ENCODE data around the gene TREX2. TPM values are rescaled to one million over a fixed set of nuclear protein-coding genes. Genes with fewer than 3 reads are reported as not detected.

Gene TREX2
- total and polyA plus RNA-seq, 7 donors, result 0.10 to 0.56 (median 0.27) TPM; not detected in 2

GRCh38 chrX:153490217-153490930 is 44.5 kb upstream of the TREX2 start:
- no peaks in the 10 kb centered on the region for H3K36me3 ChIP-seq (ENCODE audit: insufficient read depth in 1 of 2, low read depth in 1 of 2)
- no peak for ATAC-seq
- TF ChIP-seq CTCF (IDR thresholded peaks at IDR 0.05), result no peak
- no peaks in the 10 kb centered on the region for H3K27me3 ChIP-seq (ENCODE audit: insufficient read depth in 3 of 3, low read length in 2 of 3)
- 74 to 81% (median 76%) methylated on average over 8 to 20 of the region's 20 CpGs for WGBS, 3 donors
- no peaks in the 10 kb centered on the region for H3K9me3 ChIP-seq
- no peaks in the 10 kb centered on the region for H3K4me1 ChIP-seq
- no peak overlapping the region for H3K4me3 ChIP-seq
- DNase-seq, result no peak
- no peak overlapping the region for H3K27ac ChIP-seq
- intact Hi-C loops (cut with DNase I), result no loop called here

DNA sequence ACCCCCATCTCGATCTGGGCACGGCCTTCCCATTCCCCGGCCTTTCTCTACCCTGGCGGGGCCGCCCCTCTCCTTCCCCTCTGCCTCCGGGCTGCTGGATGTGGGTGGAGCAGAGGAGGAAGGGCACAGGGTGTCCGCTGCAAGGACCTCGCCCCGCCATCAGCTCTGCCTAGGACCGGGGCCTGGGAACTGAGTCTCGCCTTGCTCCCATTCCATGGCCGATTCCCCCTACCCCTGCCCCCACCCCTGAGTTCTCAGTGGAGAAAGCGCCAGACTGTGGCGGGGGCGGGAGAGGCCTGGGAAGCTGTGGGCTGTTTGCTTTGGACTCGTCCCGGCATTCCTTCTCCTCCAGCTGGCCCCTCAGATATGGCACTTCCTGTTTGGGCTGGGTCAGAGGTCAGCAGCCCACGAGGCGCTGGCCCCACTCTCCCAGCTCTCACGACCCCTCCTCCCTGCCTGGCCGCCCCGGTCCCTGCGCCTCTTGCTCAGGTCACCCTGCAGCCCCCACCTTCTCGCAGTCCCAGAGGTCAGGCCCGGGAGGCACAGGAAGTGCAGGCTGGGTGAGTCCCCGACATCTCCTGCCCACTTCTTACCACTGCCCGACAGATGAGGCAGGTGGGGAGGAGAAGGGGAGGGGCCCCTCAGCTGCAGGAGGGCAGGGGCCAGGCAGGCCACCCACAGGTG is 42.5 kb upstream of the TREX2 start:
- Histone ChIP-seq H3K36me3 (ENCODE audit: insufficient read depth in 1 of 2, low read depth in 1 of 2) (no peaks in the 10 kb centered on the region), H3K27ac (peak overlapping the region; percentile 23), H3K9me3 (no peaks in the 10 kb centered on the region), H3K4me3 (no peak overlapping the region), H3K27me3 (ENCODE audit: insufficient read depth in 3 of 3, low read length in 2 of 3) (no peaks in the 10 kb centered on the region), H3K4me1 (no peaks in the 10 kb centered on the region)
- ATAC-seq, result peak in 2 of 4 donors; percentile 22 to 33
- WGBS, 3 donors, result 45 to 63% (median 56%) methylated on average over 9 to 27 of the region's 27 CpGs
- peak in 1 of 2 donors; percentile 54 for DNase-seq
- TF ChIP-seq CTCF (IDR thresholded peaks at IDR 0.05), result no peak
- intact Hi-C loops (cut with DNase I), result no loop called here

GRCh38 chrX:153487590-153488071 is 41.8 kb upstream of the TREX2 start:
- peak overlapping the region; percentile 23 for H3K27ac ChIP-seq
- no peak for TF ChIP-seq CTCF (IDR thresholded peaks at IDR 0.05)
- H3K36me3 ChIP-seq (ENCODE audit: insufficient read depth in 1 of 2, low read depth in 1 of 2), result no peaks in the 10 kb centered on the region
- intact Hi-C loops (cut with DNase I), result no loop called here
- peak in 1 of 4 donors; percentile 21 for ATAC-seq
- H3K27me3 ChIP-seq (ENCODE audit: insufficient read depth in 3 of 3, low read length in 2 of 3), result no peaks in the 10 kb centered on the region
- H3K4me3 ChIP-seq, result no peak overlapping the region
- H3K9me3 ChIP-seq, result no peaks in the 10 kb centered on the region
- 60 to 65% (median 61%) methylated on average over 6 to 11 of the region's 11 CpGs for WGBS, 3 donors
- no peak for DNase-seq
- H3K4me1 ChIP-seq, result no peaks in the 10 kb centered on the region

DNA sequence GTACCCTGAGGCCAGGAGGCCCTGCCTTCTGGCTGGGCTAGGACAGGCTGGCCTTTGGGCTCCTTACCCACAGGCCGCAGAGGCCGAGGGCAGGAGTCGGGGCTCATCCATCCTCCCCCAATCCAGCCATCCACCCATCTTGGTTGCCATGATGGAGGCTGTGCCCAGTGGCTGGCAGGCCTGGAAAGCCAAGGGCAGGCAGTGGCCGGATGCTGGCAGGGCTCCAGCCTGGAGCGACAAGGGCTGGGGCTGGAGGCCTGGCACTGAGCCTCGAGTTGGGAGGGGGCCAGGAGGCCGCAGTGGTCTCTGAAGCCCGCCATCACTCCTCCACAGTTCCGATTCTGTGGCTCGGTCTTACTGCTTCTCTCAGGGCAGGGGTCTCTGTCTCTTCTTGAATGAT is 40.3 kb upstream of the TREX2 start:
- 69 to 79% (median 74%) methylated on average over 5 to 10 of the region's 10 CpGs for WGBS, 3 donors
- no peaks in the 10 kb centered on the region for H3K4me1 ChIP-seq
- no peak for TF ChIP-seq CTCF (IDR thresholded peaks at IDR 0.05)

More for the DNA sequence above, 40.3 kb upstream of the TREX2 start:
- H3K36me3 ChIP-seq (ENCODE audit: insufficient read depth in 1 of 2, low read depth in 1 of 2), result no peaks in the 10 kb centered on the region
- H3K27me3 ChIP-seq (ENCODE audit: insufficient read depth in 3 of 3, low read length in 2 of 3), result peaks cover 0 to 1% (median 0%) of the 10 kb centered on the region in 3 donors
- ATAC-seq (no peak), DNase-seq (no peak)
- no peak overlapping the region for H3K27ac ChIP-seq
- no peak overlapping the region for H3K4me3 ChIP-seq
- intact Hi-C loops (cut with DNase I), result no loop called here
- H3K9me3 ChIP-seq, result no peaks in the 10 kb centered on the region

All from psoas muscle (tissue), 8 donors.